HepG2 (cell line): ENCODE results near the gene GJB4. TPM values are rescaled to one million over a fixed set of nuclear protein-coding genes. Genes with fewer than 3 reads are reported as not detected.

Experiments used
- ATAC-seq: fragments of 200-7000 bp; cut with Tn5 transposase; 3 replicates; pipeline ENCODE4 v1.9.1; 2020; ENCODE audit warnings: mild to moderate bottlenecking, moderate library complexity
- BruUV-seq: library from RNA; stranded (reverse); fragments of 400-500 nt; replicated peaks from 2 replicates; lab custom pipeline; 2021; lab: Mats Ljungman, UMichigan
- CTCF ChIA-PET: fragments of 300-600 bp; formaldehyde crosslinking; extraction: SDS; loops from one replicate; lab custom pipeline; 2021; ENCODE audit warnings: low total read pairs, inconsistent platforms, low intra/inter-chr PET ratio; lab: Yijun Ruan, JAX
- POLR2A ChIA-PET: fragments of 350-600 bp; sonication (Branson Sonifier 250); formaldehyde crosslinking; loops from one replicate; lab custom pipeline; 2020; ENCODE audit warnings: antibody characterized with exemption, inconsistent platforms; lab: Yijun Ruan, JAX
- DNase-seq: peaks from one replicate; pipeline ENCODE4 v3.0.0-alpha.2; 2015; ENCODE audit warnings: low spot score
- FAIRE-seq: peaks from 3 replicates; lab custom pipeline; 2011; peaks lifted over from hg19 to GRCh38; lab: Jason Lieb, UNC
- H2AFZ ChIP-seq: one replicate; pipeline ENCODE4 v1.6.1; 2011; ENCODE audit warnings: low read length, inconsistent platforms
- H3K27ac ChIP-seq: fragments of 300-600 bp; 3 replicates; pipeline ENCODE4 v1.8.0; 2011; ENCODE audit warnings: mixed run types, mild to moderate bottlenecking, mixed read lengths, low read length, inconsistent platforms; ENCODE audit not compliant: insufficient read depth; ENCODE audit errors: extremely low read length
- H3K27me3 ChIP-seq, 2 experiments: fragments of 200-600 bp in 1 of 2; 2 replicates in 1 of 2; 3 replicates in 1 of 2; pipeline versions ENCODE4 v1.6.0 to v1.8.0; 2011; ENCODE audit warnings: low read length in 2 of 2, mild to moderate bottlenecking in 2 of 2, moderate library complexity in 2 of 2, inconsistent platforms in 1 of 2; ENCODE audit not compliant: insufficient read depth in 2 of 2, control insufficient read depth in 1 of 2
- H3K36me3 ChIP-seq, 2 experiments: fragments of 200-600 bp in 1 of 2; replicated peaks in 1 of 2; 2 replicates in 1 of 2; 3 replicates in 1 of 2; pipeline versions ENCODE4 v1.5.1 to v1.8.0; 2011; ENCODE audit warnings: low read length in 2 of 2, inconsistent platforms in 1 of 2; ENCODE audit not compliant: insufficient read depth in 2 of 2, control insufficient read depth in 1 of 2
- H3K4me1 ChIP-seq: 2 replicates; pipeline ENCODE4 v1.5.1; 2012; ENCODE audit warnings: low read length, inconsistent platforms; ENCODE audit not compliant: insufficient read depth
- H3K4me2 ChIP-seq: 2 replicates; pipeline ENCODE4 v1.6.0; 2011; ENCODE audit warnings: low read depth, low read length, inconsistent platforms
- H3K4me3 ChIP-seq, 3 experiments: fragments of 200-600 bp in 1 of 3; sonication (generic), shearing (Covaris generic) in 1 of 3; replicated peaks in 1 of 3; 2 replicates each; pipeline ENCODE4 v1.5.1; 2011 to 2016; ENCODE audit warnings: low read length in 3 of 3, inconsistent platforms in 2 of 3, low read depth in 2 of 3, mild to moderate bottlenecking in 2 of 3, control low read depth in 1 of 3, mixed read lengths in 1 of 3; ENCODE audit not compliant: insufficient read depth in 1 of 3
- H3K79me2 ChIP-seq: one replicate; pipeline ENCODE4 v1.6.1; 2011; ENCODE audit warnings: low read length, inconsistent platforms; ENCODE audit not compliant: insufficient read depth
- H3K9ac ChIP-seq: 2 replicates; pipeline ENCODE4 v1.6.0; 2011; ENCODE audit warnings: mild to moderate bottlenecking, low read depth, low read length, inconsistent platforms; ENCODE audit not compliant: insufficient read depth
- H3K9me3 ChIP-seq: 2 replicates; pipeline ENCODE4 v1.5.1; 2012; ENCODE audit warnings: mild to moderate bottlenecking, low read length
- H4K20me1 ChIP-seq: 2 replicates; pipeline ENCODE4 v1.6.0; 2011; ENCODE audit warnings: inconsistent platforms, mild to moderate bottlenecking, low read length, moderate library complexity; ENCODE audit not compliant: insufficient read depth
- EZH2 ChIP-seq: conservative IDR thresholded peaks from 2 replicates; pipeline ENCODE4 v1.6.1; 2012; ENCODE audit warnings: mild to moderate bottlenecking, low read depth, low read length, moderate library complexity
- MAFG ChIP-seq: sonication (generic); formaldehyde crosslinking; IDR thresholded peaks from 2 replicates; pipeline ENCODE4 v1.5.1; 2020; ENCODE audit warnings: mild to moderate bottlenecking, missing genetic modification reagents
- MBNL3 ChIP-seq: fragments of 250-450 bp; sonication (Bioruptor Pico); conservative IDR thresholded peaks from 2 replicates; pipeline ENCODE4 v1.8.0; 2022; ENCODE audit warnings: mild to moderate bottlenecking, inconsistent platforms
- REXO4 ChIP-seq: sonication (generic); formaldehyde crosslinking; IDR thresholded peaks from 2 replicates; pipeline ENCODE4 v1.8.0; 2022; ENCODE audit warnings: missing genetic modification reagents, mild to moderate bottlenecking, borderline replicate concordance
- SETDB1 ChIP-seq: sonication (generic); formaldehyde crosslinking; IDR thresholded peaks from 2 replicates; pipeline ENCODE4 v1.5.1; 2020; ENCODE audit warnings: missing genetic modification reagents, mild to moderate bottlenecking, borderline replicate concordance
- XRCC5 ChIP-seq: fragments of 200-400 bp; formaldehyde crosslinking; optimal IDR thresholded peaks from 2 replicates; pipeline ENCODE3; 2017; ENCODE audit warnings: mild to moderate bottlenecking, low read length
- ZBED4 ChIP-seq: sonication (generic); formaldehyde crosslinking; IDR thresholded peaks from 2 replicates; pipeline ENCODE4 v1.4.0; 2020; ENCODE audit warnings: missing genetic modification reagents, borderline replicate concordance
- ZFP36 ChIP-seq: fragments of 150-350 bp; IDR thresholded peaks from 2 replicates; pipeline ENCODE4 v1.6.1; 2018; ENCODE audit warnings: borderline replicate concordance, low read length, low read depth; ENCODE audit not compliant: partially characterized antibody
- ZNF317 ChIP-seq: sonication (generic); formaldehyde crosslinking; IDR thresholded peaks from 2 replicates; pipeline ENCODE4 v1.5.0; 2020; ENCODE audit warnings: mild to moderate bottlenecking, missing genetic modification reagents
- ZNF549 ChIP-seq: sonication (generic); formaldehyde crosslinking; IDR thresholded peaks from 2 replicates; pipeline ENCODE4 v1.5.0; 2020; ENCODE audit warnings: missing genetic modification reagents
- ZNF598 ChIP-seq: sonication (generic); formaldehyde crosslinking; IDR thresholded peaks from 2 replicates; pipeline ENCODE4 v1.5.1; 2020; ENCODE audit warnings: mild to moderate bottlenecking, missing genetic modification reagents, borderline replicate concordance
- ZNF652 ChIP-seq: IDR thresholded peaks from 2 replicates; pipeline ENCODE4 v1.6.1; 2016; ENCODE audit warnings: low read depth, borderline replicate concordance
- ZNF841 ChIP-seq: sonication (generic); formaldehyde crosslinking; IDR thresholded peaks from 2 replicates; pipeline ENCODE4 v1.8.1; 2023; ENCODE audit warnings: missing genetic modification reagents, borderline replicate concordance
- ZSCAN31 ChIP-seq: sonication (generic); formaldehyde crosslinking; IDR thresholded peaks from 2 replicates; pipeline ENCODE4 v1.5.0; 2020; ENCODE audit warnings: low read depth, mild to moderate bottlenecking, missing genetic modification reagents
- WGBS: methylation state at CpG from one replicate; pipeline ENCODE4 v1.1.6; 2017; ENCODE audit warnings: low lambda C conversion rate; 5-methylcytosine and 5-hydroxymethylcytosine counted together
- in situ Hi-C: cut with HindIII; loops from 2 replicates; pipeline ENCODE4 v1.10.0; 2017; ENCODE audit warnings: low pct_unique_long_range_greater_than_20kb; ENCODE audit not compliant: extremely low pct_ligation_motif_present
- intact Hi-C: fragments of 100-400 bp; cut with micrococcal nuclease; formaldehyde crosslinking; loops from one replicate; pipeline ENCODE4 v1.10.0; 2022; ENCODE audit not compliant: unreplicated experiment
- polyA plus RNA-seq, 8 experiments: library from polyadenylated mRNA; depleted of rRNA in 3 of 8; stranded (reverse) in 7 of 8; unstranded in 1 of 8; fragments of >200 nt; fragmentation: Illumina TruSeq in 4 of 8; extraction: Trizol in 4 of 8; gene quantifications; 2 replicates each; pipeline versions ENCODE4 v1.2.1 to v1.2.3, GENCODE V29; 2011 to 2016; ENCODE audit warnings: low read depth in 4 of 8, missing spikeins in 1 of 8, mixed read lengths in 1 of 8; ENCODE audit not compliant: insufficient read depth in 1 of 8
- total RNA-seq, 5 experiments: library from RNA; depleted of rRNA; stranded (reverse); fragments of >200 nt; fragmentation: Illumina TruSeq; extraction: Trizol; gene quantifications; 2 replicates each; pipeline ENCODE4 v1.2.3, GENCODE V29; 2016; ENCODE audit warnings: low read depth in 1 of 5
- TF ChIP-seq, protein P1 (sequence below): sonication (generic); formaldehyde crosslinking; IDR thresholded peaks from 2 replicates; pipeline ENCODE4 v1.5.0; 2020; ENCODE audit warnings: missing genetic modification reagents
- TF ChIP-seq, protein P2 (sequence below): sonication (generic); formaldehyde crosslinking; IDR thresholded peaks from 2 replicates; pipeline ENCODE4 v1.4.0; 2020; ENCODE audit warnings: missing genetic modification reagents, mild to moderate bottlenecking, borderline replicate concordance
- TF ChIP-seq, protein P3 (sequence below): sonication (generic); formaldehyde crosslinking; conservative IDR thresholded peaks from 2 replicates; pipeline ENCODE4 v1.5.0; 2020; ENCODE audit warnings: missing genetic modification reagents

GJB4 gene
- total and polyA plus RNA-seq, 2 of the 13 experiments (the other 11 are each of a cell fraction or from before 2014, with no cell fraction given) = not detected

GRCh38 chr1:34742667-34743270, 16.8 kb upstream of the GJB4 start:
- CTCF ChIA-PET = interaction anchor here (1.0 to 1.4 kb wide), 4 partner anchors 194 to 1110 kb away, joined by 3 to 7 read pairs (median 4); no protein-coding TSS in a partner anchor
- BruUV-seq = no TSS peak
- 22% methylated on average over 4 of the region's 16 CpGs for WGBS
- TF ChIP-seq ZNF317 (CRISPR knock-in tag) (no peak), MBNL3 (CRISPR knock-in tag) (no peak), REXO4 (CRISPR knock-in tag) (no peak), ZNF598 (CRISPR knock-in tag) (0 out of 2 replicates have a peak, but pooled peaks have one; percentile 39), SETDB1 (CRISPR knock-in tag) (no peak), MAFG (CRISPR knock-in tag) (no peak), ZNF841 (CRISPR knock-in tag) (no peak), ZSCAN31 (CRISPR knock-in tag) (no peak), ZNF549 (CRISPR knock-in tag) (no peak), ZNF652 (no peak), ZFP36 (peak; percentile 84), ZBED4 (no peak), EZH2 (no peak), XRCC5 (peak; percentile 56)
- TF ChIP-seq, protein P1, sequence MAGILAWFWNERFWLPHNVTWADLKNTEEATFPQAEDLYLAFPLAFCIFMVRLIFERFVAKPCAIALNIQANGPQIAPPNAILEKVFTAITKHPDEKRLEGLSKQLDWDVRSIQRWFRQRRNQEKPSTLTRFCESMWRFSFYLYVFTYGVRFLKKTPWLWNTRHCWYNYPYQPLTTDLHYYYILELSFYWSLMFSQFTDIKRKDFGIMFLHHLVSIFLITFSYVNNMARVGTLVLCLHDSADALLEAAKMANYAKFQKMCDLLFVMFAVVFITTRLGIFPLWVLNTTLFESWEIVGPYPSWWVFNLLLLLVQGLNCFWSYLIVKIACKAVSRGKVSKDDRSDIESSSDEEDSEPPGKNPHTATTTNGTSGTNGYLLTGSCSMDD (CRISPR knock-in tag) = no peak
- TF ChIP-seq, protein P2, sequence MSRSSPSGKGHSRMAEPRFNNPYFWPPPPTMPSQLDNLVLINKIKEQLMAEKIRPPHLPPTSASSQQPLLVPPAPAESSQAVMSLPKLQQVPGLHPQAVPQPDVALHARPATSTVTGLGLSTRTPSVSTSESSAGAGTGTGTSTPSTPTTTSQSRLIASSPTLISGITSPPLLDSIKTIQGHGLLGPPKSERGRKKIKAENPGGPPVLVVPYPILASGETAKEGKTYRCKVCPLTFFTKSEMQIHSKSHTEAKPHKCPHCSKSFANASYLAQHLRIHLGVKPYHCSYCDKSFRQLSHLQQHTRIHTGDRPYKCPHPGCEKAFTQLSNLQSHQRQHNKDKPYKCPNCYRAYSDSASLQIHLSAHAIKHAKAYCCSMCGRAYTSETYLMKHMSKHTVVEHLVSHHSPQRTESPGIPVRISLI (CRISPR knock-in tag) = no peak
- TF ChIP-seq, protein P3, sequence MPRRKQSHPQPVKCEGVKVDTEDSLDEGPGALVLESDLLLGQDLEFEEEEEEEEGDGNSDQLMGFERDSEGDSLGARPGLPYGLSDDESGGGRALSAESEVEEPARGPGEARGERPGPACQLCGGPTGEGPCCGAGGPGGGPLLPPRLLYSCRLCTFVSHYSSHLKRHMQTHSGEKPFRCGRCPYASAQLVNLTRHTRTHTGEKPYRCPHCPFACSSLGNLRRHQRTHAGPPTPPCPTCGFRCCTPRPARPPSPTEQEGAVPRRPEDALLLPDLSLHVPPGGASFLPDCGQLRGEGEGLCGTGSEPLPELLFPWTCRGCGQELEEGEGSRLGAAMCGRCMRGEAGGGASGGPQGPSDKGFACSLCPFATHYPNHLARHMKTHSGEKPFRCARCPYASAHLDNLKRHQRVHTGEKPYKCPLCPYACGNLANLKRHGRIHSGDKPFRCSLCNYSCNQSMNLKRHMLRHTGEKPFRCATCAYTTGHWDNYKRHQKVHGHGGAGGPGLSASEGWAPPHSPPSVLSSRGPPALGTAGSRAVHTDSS (CRISPR knock-in tag) = no peak

More at GRCh38 chr1:34742667-34743270, 16.8 kb upstream of the GJB4 start:
- no peak overlapping the region; a peak in 1 of 6 replicates for H3K4me3 ChIP-seq
- H3K4me2 ChIP-seq = no peak overlapping the region
- no peak overlapping the region for H2AFZ ChIP-seq
- no peak overlapping the region for H3K9ac ChIP-seq
- H3K79me2 ChIP-seq = no peaks in the 10 kb centered on the region
- POLR2A ChIA-PET = no interaction called here
- FAIRE-seq (peak; percentile 63), DNase-seq (peak; percentile 50), ATAC-seq (peak; percentile 98)
- H3K9me3 ChIP-seq = no peaks in the 10 kb centered on the region
- H3K4me1 ChIP-seq = peaks cover 6% of the 10 kb centered on the region; the same call in 1 of the 2 replicates
- no peaks in the 10 kb centered on the region for H4K20me1 ChIP-seq
- in situ Hi-C loops (loop anchor here (10.0 kb wide), 3 partner anchors 198 to 1108 kb away; no protein-coding TSS in a partner anchor), intact Hi-C loops (no loop called here)
- H3K27me3 ChIP-seq = peaks cover 4 to 19% of the 10 kb centered on the region in 2 experiments; a peak in 4 of 5 replicates
- no peak overlapping the region for H3K27ac ChIP-seq
- H3K36me3 ChIP-seq = no peaks in the 10 kb centered on the region
